DND-41 (cell line): ENCODE data around the gene TOMM5.
A peak's percentile ranks its signal among the peaks of the same experiment; 100 is the strongest.

Source experiments
- ATAC-seq: fragments of 200-7000 bp; cut with Tn5 transposase; 3 replicates; pipeline ENCODE4 v1.9.1; 2021; ENCODE audit warnings: low read depth; ENCODE audit not compliant: insufficient read depth
- DNase-seq: peaks from one replicate; pipeline ENCODE4 v3.0.0-alpha.2; 2020
- H2AFZ ChIP-seq: 2 replicates; pipeline ENCODE4 v1.6.0; 2012; ENCODE audit warnings: low read depth, low read length
- H3K27ac ChIP-seq: 2 replicates; pipeline ENCODE4 v1.5.1; 2012; ENCODE audit warnings: low read length, inconsistent platforms
- H3K27me3 ChIP-seq: fragments of 200-600 bp; sonication (generic); 2 replicates; pipeline ENCODE4 v1.6.0; 2012; ENCODE audit warnings: low read length, mild to moderate bottlenecking, inconsistent platforms; ENCODE audit not compliant: insufficient read depth, poor library complexity
- H3K36me3 ChIP-seq: 2 replicates; pipeline ENCODE4 v1.5.1; 2012; ENCODE audit warnings: low read length, inconsistent platforms; ENCODE audit not compliant: insufficient read depth
- H3K4me1 ChIP-seq: 2 replicates; pipeline ENCODE4 v1.5.1; 2012; ENCODE audit warnings: mild to moderate bottlenecking, low read length; ENCODE audit not compliant: insufficient read depth
- H3K4me2 ChIP-seq: 2 replicates; pipeline ENCODE4 v1.6.0; 2012; ENCODE audit warnings: mild to moderate bottlenecking, moderate library complexity, low read length, inconsistent platforms; ENCODE audit not compliant: insufficient read depth
- H3K4me3 ChIP-seq, 2 experiments: fragments of 200-600 bp in 1 of 2; shearing (Covaris generic) in 1 of 2; 2 replicates each; pipeline ENCODE4 v1.5.1; 2012 to 2016; ENCODE audit warnings: inconsistent platforms in 2 of 2, low read length in 2 of 2, mild to moderate bottlenecking in 2 of 2, low read depth in 1 of 2, moderate library complexity in 1 of 2
- H3K79me2 ChIP-seq: 2 replicates; pipeline ENCODE4 v1.6.0; 2012; ENCODE audit warnings: low read length, inconsistent platforms; ENCODE audit not compliant: insufficient read depth
- H3K9ac ChIP-seq: 2 replicates; pipeline ENCODE4 v1.6.0; 2012; ENCODE audit warnings: low read depth, mild to moderate bottlenecking, inconsistent platforms, low read length, moderate library complexity
- H3K9me3 ChIP-seq: 2 replicates; pipeline ENCODE4 v1.5.1; 2012; ENCODE audit warnings: low read length, moderate library complexity, mild to moderate bottlenecking, inconsistent platforms; ENCODE audit not compliant: insufficient read depth, severe bottlenecking
- H4K20me1 ChIP-seq: 2 replicates; pipeline ENCODE4 v1.6.0; 2012; ENCODE audit warnings: low read length; ENCODE audit not compliant: insufficient read depth
- CTCF ChIP-seq: IDR thresholded peaks from 2 replicates; pipeline ENCODE4 v1.5.1; 2012; ENCODE audit warnings: borderline replicate concordance, low read length, moderate library complexity, mild to moderate bottlenecking; ENCODE audit not compliant: poor library complexity, severe bottlenecking; ENCODE audit errors: extremely low read depth
- EZH2 ChIP-seq: IDR thresholded peaks from 3 replicates; pipeline ENCODE4 v1.6.1; 2012; ENCODE audit warnings: borderline replicate concordance, low read depth, mild to moderate bottlenecking, moderate library complexity, low read length, inconsistent platforms; ENCODE audit not compliant: severe bottlenecking

The TOMM5 gene

DNA sequence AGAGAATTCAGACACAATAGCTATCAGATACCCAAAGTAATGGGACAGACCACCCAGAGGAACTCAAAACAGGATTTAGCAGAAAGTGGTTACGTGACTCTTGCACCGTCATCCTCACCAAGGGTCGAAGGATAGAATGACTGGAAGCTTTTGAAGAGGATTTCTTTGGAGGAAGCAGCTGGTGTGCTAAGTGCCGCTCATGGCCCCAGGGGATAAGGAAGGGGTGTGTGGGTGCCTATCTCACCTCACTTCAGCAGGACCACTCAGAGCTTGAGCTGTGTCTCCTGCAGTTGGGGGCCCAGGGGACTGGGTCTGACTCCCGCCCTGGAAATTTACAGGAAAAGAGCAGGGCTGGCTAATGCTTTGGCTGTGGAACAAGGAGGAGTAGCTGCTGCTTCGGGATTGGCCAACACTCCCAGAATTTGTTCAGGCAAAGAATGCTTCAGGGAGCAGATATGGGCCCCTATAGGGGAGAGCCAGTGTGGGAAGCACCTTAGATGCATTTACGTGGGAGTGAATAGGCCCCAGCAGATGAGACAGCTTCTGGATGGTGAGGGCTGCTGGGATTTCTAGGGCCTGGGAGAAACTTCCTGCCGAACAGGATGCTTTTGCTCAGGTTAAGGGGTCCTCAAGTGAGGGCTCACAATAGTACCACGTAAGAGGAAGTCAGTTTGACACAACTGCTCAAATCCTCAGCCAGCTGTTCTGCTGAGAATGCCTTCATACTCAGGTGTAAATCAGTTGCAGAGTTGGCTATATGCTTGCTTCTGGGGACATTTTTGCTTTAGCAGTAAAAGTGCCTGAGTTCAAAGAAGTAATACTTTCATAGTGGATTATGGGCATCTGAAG is 29.1 kb upstream of the TOMM5 start:
- Histone ChIP-seq H3K4me1 (no peaks in the 10 kb centered on the region), H3K4me2 (no peak overlapping the region), H4K20me1 (no peaks in the 10 kb centered on the region), H3K27ac (no peak overlapping the region), H3K4me3 (no peak overlapping the region), H3K27me3 (peaks cover 8% of the 10 kb centered on the region), H2AFZ (no peak overlapping the region), H3K9me3 (no peaks in the 10 kb centered on the region), H3K36me3 (no peaks in the 10 kb centered on the region), H3K79me2 (no peaks in the 10 kb centered on the region), H3K9ac (no peak overlapping the region)
- no peak for TF ChIP-seq CTCF
- DNase-seq (no peak), ATAC-seq (peak; percentile 48; the same call in 1 of the 3 replicates)

DNA sequence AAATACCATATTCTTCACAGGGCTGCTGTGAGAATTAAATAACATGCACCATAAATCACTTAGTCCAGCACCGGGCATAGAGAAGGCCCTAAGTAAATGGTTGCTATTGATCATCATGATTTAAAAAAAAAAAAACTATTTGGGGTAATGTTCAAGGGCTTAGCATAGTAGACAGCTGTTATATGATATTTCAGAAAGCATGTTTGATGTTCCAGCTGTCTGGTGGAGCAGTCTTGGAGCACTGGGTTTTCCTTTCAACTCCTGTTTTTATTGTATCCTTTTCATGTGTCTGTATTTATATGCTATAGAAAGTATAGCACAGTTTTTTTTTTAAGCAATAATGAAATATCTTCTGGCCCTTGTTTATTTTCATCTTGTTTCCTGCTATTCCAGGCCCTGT is 28.0 kb upstream of the TOMM5 start:
- Histone ChIP-seq H4K20me1 (no peaks in the 10 kb centered on the region), H3K4me3 (no peak overlapping the region), H3K79me2 (no peaks in the 10 kb centered on the region), H3K27ac (no peak overlapping the region), H3K4me1 (no peaks in the 10 kb centered on the region), H3K9me3 (no peaks in the 10 kb centered on the region), H3K4me2 (no peak overlapping the region), H3K27me3 (peaks cover 8% of the 10 kb centered on the region), H3K36me3 (no peaks in the 10 kb centered on the region), H3K9ac (no peak overlapping the region), H2AFZ (no peak overlapping the region)
- ATAC-seq = no peak
- TF ChIP-seq EZH2 = no peak
- no peak for TF ChIP-seq CTCF
- DNase-seq = no peak

DNA sequence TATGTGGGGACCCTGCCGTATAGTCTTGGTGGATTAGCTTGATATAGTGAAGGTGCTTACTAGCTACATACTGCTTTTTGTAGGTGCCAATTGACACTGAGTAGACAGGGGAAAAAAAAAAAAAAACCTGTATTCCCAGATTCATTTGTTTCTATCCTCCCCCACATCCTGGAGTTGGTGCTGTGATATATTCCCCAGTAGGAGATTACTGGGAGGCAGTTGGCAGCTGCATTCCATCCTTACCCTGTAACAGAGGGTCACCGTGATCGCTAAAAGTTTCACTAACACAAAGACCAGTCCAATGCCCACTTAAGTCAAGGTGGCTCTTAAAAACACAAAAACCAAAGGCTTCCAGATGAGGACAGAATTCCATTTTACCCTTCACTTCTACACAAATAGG is 27.4 kb upstream of the TOMM5 start:
- Histone ChIP-seq H3K9me3 (no peaks in the 10 kb centered on the region), H3K9ac (no peak overlapping the region), H3K27me3 (peaks cover 8% of the 10 kb centered on the region), H3K4me1 (no peaks in the 10 kb centered on the region), H3K27ac (no peak overlapping the region), H3K36me3 (no peaks in the 10 kb centered on the region), H3K79me2 (no peaks in the 10 kb centered on the region), H3K4me3 (no peak overlapping the region), H3K4me2 (no peak overlapping the region), H4K20me1 (no peaks in the 10 kb centered on the region), H2AFZ (no peak overlapping the region)
- TF ChIP-seq CTCF = no peak
- TF ChIP-seq EZH2 = no peak
- DNase-seq (no peak), ATAC-seq (no peak)

- H3K27ac ChIP-seq = no peak overlapping the region
- TF ChIP-seq EZH2 (no peak), CTCF (no peak)
- H2AFZ ChIP-seq = no peak overlapping the region
- H4K20me1 ChIP-seq = no peaks in the 10 kb centered on the region
- H3K4me3 ChIP-seq = no peak overlapping the region
- H3K79me2 ChIP-seq = no peaks in the 10 kb centered on the region
- no peaks in the 10 kb centered on the region for H3K9me3 ChIP-seq
- H3K27me3 ChIP-seq = peaks cover 3% of the 10 kb centered on the region
- no peak for DNase-seq
- H3K9ac ChIP-seq = no peak overlapping the region
- no peak for ATAC-seq
- H3K4me1 ChIP-seq = no peaks in the 10 kb centered on the region
- no peak overlapping the region for H3K4me2 ChIP-seq
- H3K36me3 ChIP-seq = no peaks in the 10 kb centered on the region
Measured at GRCh38 chr9:37618817-37619216, 26.4 kb upstream of the TOMM5 start.
